Measurements from ENCODE around the gene ZNF678.
A peak's percentile ranks its signal among the peaks of the same experiment; 100 is the strongest.
"Not testable (repeated sequence)": the region's sequence is repeated elsewhere in the genome, so short reads cannot be mapped to it uniquely, and the experiment has no call there.

Gene ZNF678

GRCh38 chr1:227606271-227606670 lies 42.9 kb downstream of the ZNF678 start:
- not testable (repeated sequence) for DNase-seq

GRCh38 chr1:227607336-227607898 lies 44.1 kb downstream of the ZNF678 start:
- DNase-seq: no peak

- DNase-seq: no peak
These were observed 49.3 kb downstream of the ZNF678 start for GRCh38 chr1:227612658-227613057.

- DNase-seq: no peak
These were observed 50.2 kb downstream of the ZNF678 start for GRCh38 chr1:227613526-227613925.

- DNase-seq: no peak
These were observed 57.9 kb downstream of the ZNF678 start for GRCh38 chr1:227621211-227621610.

- DNase-seq: no peak
These were observed 59.6 kb downstream of the ZNF678 start for GRCh38 chr1:227622739-227623475.

- DNase-seq: no peak
These were observed 69.0 kb downstream of the ZNF678 start for GRCh38 chr1:227632325-227632724.

GRCh38 chr1:227635596-227635995 lies 72.2 kb downstream of the ZNF678 start:
- no peak for DNase-seq

GRCh38 chr1:227654431-227654830 lies 91.1 kb downstream of the ZNF678 start:
- DNase-seq: no peak

GRCh38 chr1:227654858-227655752 lies 91.7 kb downstream of the ZNF678 start:
- DNase-seq: peak; percentile 5

GRCh38 chr1:227661495-227661894 lies 98.1 kb downstream of the ZNF678 start:
- DNase-seq: no peak

- DNase-seq: no peak
These were observed 99.6 kb downstream of the ZNF678 start for GRCh38 chr1:227662933-227663332.

- no peak for DNase-seq
These were observed 102.9 kb downstream of the ZNF678 start for GRCh38 chr1:227666286-227666685.

- no peak for DNase-seq
These were observed 110.1 kb downstream of the ZNF678 start for GRCh38 chr1:227673441-227673840.

GRCh38 chr1:227685807-227686206 lies 122.5 kb downstream of the ZNF678 start:
- DNase-seq: no peak

GRCh38 chr1:227697321-227697864 lies 134.0 kb downstream of the ZNF678 start:
- no peak for DNase-seq

GRCh38 chr1:227701631-227702030 lies 138.3 kb downstream of the ZNF678 start:
- DNase-seq: not testable (repeated sequence)

GRCh38 chr1:227707846-227708245 lies 144.5 kb downstream of the ZNF678 start:
- DNase-seq: no peak

- no peak for DNase-seq
These were observed 146.1 kb downstream of the ZNF678 start for GRCh38 chr1:227709451-227709850.

GRCh38 chr1:227710474-227710873 lies 147.1 kb downstream of the ZNF678 start:
- DNase-seq: not testable (repeated sequence)

GRCh38 chr1:227712648-227713047 lies 149.3 kb downstream of the ZNF678 start:
- DNase-seq: no peak

GRCh38 chr1:227718932-227719331 lies 155.6 kb downstream of the ZNF678 start:
- no peak for DNase-seq

- DNase-seq: no peak
These were observed 160.1 kb downstream of the ZNF678 start for GRCh38 chr1:227723474-227723873.
